PC-3 (cell line): ENCODE data around the gene PIMREG.

Experiments
- CTCF ChIP-seq: fragments of 300-600 bp; sonication (generic); conservative IDR thresholded peaks from 2 replicates; pipeline ENCODE4 v1.5.1; 2017; ENCODE audit warnings: antibody characterized with exemption, low read depth, mild to moderate bottlenecking, low read length
- EZH2 ChIP-seq: fragments of 300-600 bp; sonication (generic); IDR thresholded peaks from one replicate; pipeline ENCODE4 v1.6.1; 2017; ENCODE audit warnings: antibody characterized with exemption, mild to moderate bottlenecking, low read length; ENCODE audit not compliant: unreplicated experiment
- EZH2phosphoT487 ChIP-seq: fragments of 300-600 bp; sonication (generic); IDR thresholded peaks from 2 replicates; pipeline ENCODE4 v1.6.1; 2018; ENCODE audit warnings: mild to moderate bottlenecking, antibody characterized with exemption, low read length, borderline replicate concordance

DNA sequence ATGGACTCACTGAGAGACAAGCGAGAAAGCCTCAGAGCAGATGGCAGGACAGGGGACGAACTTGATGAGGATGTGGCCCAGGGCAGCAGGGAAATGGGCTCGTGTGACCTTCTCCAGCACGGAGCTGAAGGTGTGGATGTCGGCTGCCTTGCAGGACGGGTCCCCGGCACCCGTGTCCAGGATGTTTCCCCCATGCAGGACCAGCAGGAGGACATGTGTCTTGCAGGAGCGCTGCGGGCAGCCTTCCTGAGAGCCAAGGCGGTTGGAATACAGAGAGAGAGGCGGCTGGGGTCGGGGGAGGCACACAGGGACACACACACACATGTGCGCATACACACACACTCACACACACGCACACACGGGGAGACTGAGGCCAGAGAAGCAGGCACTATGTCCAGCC, 39.3 kb downstream of the PIMREG start:
- TF ChIP-seq CTCF (no peak), EZH2phosphoT487 (no peak), EZH2 (no peak)
